Panc1 (cell line): ENCODE results near the gene CTCFL. TPM values are rescaled to one million over a fixed set of nuclear protein-coding genes. Genes with fewer than 3 reads are reported as not detected.

ENCODE experiments used
- ATAC-seq: fragments of 200-7000 bp; cut with Tn5 transposase; 2 replicates; pipeline ENCODE4 v1.9.1; 2020; ENCODE audit warnings: mild to moderate bottlenecking, moderate library complexity
- BruUV-seq: library from RNA; stranded (reverse); fragments of 400-500 nt; replicated peaks from 2 replicates; lab custom pipeline; 2021; lab: Mats Ljungman, UMichigan
- CTCF ChIA-PET: fragments of 300-600 bp; sonication (Branson Sonifier 250); formaldehyde crosslinking; loops from one replicate; lab custom pipeline; 2022; ENCODE audit warnings: antibody characterized with exemption; lab: Charles Lee
- POLR2A ChIA-PET: fragments of 300-600 bp; sonication (Branson Sonifier 250); formaldehyde crosslinking; loops from one replicate; lab custom pipeline; 2022; ENCODE audit warnings: antibody characterized with exemption; lab: Charles Lee
- DNase-seq: peaks from one replicate; pipeline ENCODE4 v3.0.0-alpha.2; 2010; ENCODE audit warnings: low read depth, low spot score
- H3K27ac ChIP-seq: 2 replicates; pipeline ENCODE4 v1.5.1; 2011; ENCODE audit warnings: mild to moderate bottlenecking, low read length, inconsistent platforms
- H3K27me3 ChIP-seq: fragments of 200-500 bp; sonication (Bioruptor generic); 2 replicates; pipeline ENCODE4 v1.6.0; 2014; ENCODE audit warnings: low read length, inconsistent platforms; ENCODE audit not compliant: control insufficient read depth, insufficient read depth
- H3K36me3 ChIP-seq: fragments of 200-500 bp; sonication (Bioruptor generic); 2 replicates; pipeline ENCODE4 v1.5.1; 2014; ENCODE audit warnings: inconsistent platforms, mild to moderate bottlenecking, low read length, moderate library complexity; ENCODE audit not compliant: control insufficient read depth, insufficient read depth
- H3K4me1 ChIP-seq: 2 replicates; pipeline ENCODE4 v1.5.1; 2011; ENCODE audit warnings: inconsistent platforms, mild to moderate bottlenecking, low read length, moderate library complexity; ENCODE audit not compliant: control insufficient read depth, insufficient read depth
- H3K4me3 ChIP-seq, 2 experiments: 2 replicates each; pipeline ENCODE4 v1.5.1; 2011 to 2012; ENCODE audit warnings: low read depth in 2 of 2, low read length in 2 of 2, mild to moderate bottlenecking in 2 of 2, inconsistent platforms in 1 of 2, moderate library complexity in 1 of 2
- H3K9me3 ChIP-seq: fragments of 200-500 bp; sonication (Bioruptor generic); 2 replicates; pipeline ENCODE4 v1.5.1; 2014; ENCODE audit warnings: low read depth, mild to moderate bottlenecking, inconsistent platforms, low read length, moderate library complexity; ENCODE audit not compliant: control insufficient read depth, insufficient read depth
- POLR2AphosphoS5 ChIP-seq: IDR thresholded peaks from 2 replicates; pipeline ENCODE4 v1.6.1; 2012; ENCODE audit warnings: mild to moderate bottlenecking, low read depth, low read length, moderate library complexity
- SIN3A ChIP-seq: IDR thresholded peaks from 2 replicates; pipeline ENCODE4 v1.6.1; 2012; ENCODE audit warnings: low read depth, mild to moderate bottlenecking, low read length, moderate library complexity, borderline replicate concordance; ENCODE audit not compliant: insufficient read depth
- TCF7L2 ChIP-seq: IDR thresholded peaks from 2 replicates; pipeline ENCODE4 v1.6.1; 2011; ENCODE audit warnings: mild to moderate bottlenecking, low read depth, low read length, inconsistent platforms
- in situ Hi-C: cut with HindIII; loops from 2 replicates; pipeline ENCODE4 v1.10.0; 2016; ENCODE audit warnings: low sequenced_read_pairs, low pct_unique_long_range_greater_than_20kb
- intact Hi-C: fragments of 100-400 bp; cut with micrococcal nuclease; formaldehyde crosslinking; loops from one replicate; pipeline ENCODE4 v1.10.0; 2022; ENCODE audit not compliant: unreplicated experiment
- total RNA-seq: library from RNA; stranded (reverse); gene quantifications from one replicate; pipeline ENCODE4 v1.2.1, GENCODE V29; 2021; ENCODE audit not compliant: unreplicated experiment
- TF ChIP-seq, protein P1 (sequence below): fragments of 450-650 bp; IDR thresholded peaks from 2 replicates; pipeline ENCODE4 v1.5.1; 2017; ENCODE audit warnings: mild to moderate bottlenecking
- TF ChIP-seq, protein P2 (sequence below), 2 experiments: IDR thresholded peaks; 2 replicates each; pipeline ENCODE4 v1.6.1; 2011 to 2012; ENCODE audit warnings: low read depth in 2 of 2, control low read depth in 1 of 2, low read length in 1 of 2, mild to moderate bottlenecking in 1 of 2, moderate library complexity in 1 of 2; ENCODE audit not compliant: insufficient read depth in 1 of 2

CTCFL gene
- total RNA-seq, 1 experiment from 2014 or later = 0.05 TPM

DNA sequence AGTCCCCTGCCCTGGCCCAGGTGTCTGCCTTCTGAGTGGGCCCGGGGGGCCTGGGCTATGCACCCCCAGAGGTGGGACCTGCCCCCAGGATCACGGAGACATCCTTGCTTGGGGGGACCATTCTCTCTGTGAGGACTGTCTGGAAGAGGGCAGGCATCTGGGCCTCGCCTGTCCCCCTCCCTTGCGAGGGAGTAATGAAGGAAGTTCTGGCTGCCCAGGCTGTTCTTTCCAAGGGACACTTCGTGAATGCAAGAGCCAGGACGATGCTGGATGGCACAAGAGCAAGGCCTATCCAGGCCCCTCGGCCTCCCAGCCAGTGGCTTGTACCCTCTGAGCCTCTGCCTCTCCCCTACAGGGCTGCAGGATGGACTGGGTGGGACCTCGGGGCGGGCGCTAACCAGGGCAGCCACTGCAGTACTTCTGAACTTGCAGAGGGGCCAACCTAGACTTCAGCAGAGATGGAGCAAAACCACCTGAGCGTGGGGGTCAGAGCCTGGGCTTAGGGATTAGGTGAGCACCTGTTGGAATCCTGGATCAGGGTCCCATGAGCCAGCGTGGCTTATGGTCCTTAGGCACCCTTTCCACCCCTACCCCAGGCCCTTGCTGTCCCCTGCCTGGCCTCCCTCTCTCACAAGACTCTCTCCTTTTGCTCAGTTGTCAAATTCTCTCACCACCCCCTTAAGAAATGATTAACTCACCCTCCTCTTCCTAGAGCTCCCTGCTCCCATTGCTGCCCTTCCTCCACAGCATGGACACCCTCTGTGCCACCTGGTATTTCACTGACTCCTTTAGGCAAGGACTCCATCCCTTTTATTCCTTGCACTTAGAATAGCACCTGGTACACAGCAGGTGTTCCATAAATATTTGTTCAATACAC, 53.2 kb downstream of the CTCFL start:
- ChIA-PET POLR2A (no interaction called here), CTCF (no interaction called here)
- ATAC-seq (no peak; the same call in 1 of the 2 replicates), DNase-seq (no peak)
- no peaks in the 10 kb centered on the region for H3K9me3 ChIP-seq
- intact Hi-C loops (no loop called here), in situ Hi-C loops (no loop called here)
- no TSS peak for BruUV-seq
- TF ChIP-seq POLR2AphosphoS5 = no peak
- TF ChIP-seq, protein P1, sequence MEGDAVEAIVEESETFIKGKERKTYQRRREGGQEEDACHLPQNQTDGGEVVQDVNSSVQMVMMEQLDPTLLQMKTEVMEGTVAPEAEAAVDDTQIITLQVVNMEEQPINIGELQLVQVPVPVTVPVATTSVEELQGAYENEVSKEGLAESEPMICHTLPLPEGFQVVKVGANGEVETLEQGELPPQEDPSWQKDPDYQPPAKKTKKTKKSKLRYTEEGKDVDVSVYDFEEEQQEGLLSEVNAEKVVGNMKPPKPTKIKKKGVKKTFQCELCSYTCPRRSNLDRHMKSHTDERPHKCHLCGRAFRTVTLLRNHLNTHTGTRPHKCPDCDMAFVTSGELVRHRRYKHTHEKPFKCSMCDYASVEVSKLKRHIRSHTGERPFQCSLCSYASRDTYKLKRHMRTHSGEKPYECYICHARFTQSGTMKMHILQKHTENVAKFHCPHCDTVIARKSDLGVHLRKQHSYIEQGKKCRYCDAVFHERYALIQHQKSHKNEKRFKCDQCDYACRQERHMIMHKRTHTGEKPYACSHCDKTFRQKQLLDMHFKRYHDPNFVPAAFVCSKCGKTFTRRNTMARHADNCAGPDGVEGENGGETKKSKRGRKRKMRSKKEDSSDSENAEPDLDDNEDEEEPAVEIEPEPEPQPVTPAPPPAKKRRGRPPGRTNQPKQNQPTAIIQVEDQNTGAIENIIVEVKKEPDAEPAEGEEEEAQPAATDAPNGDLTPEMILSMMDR = no peak
- no peak for TF ChIP-seq SIN3A
- TF ChIP-seq, protein P2, sequence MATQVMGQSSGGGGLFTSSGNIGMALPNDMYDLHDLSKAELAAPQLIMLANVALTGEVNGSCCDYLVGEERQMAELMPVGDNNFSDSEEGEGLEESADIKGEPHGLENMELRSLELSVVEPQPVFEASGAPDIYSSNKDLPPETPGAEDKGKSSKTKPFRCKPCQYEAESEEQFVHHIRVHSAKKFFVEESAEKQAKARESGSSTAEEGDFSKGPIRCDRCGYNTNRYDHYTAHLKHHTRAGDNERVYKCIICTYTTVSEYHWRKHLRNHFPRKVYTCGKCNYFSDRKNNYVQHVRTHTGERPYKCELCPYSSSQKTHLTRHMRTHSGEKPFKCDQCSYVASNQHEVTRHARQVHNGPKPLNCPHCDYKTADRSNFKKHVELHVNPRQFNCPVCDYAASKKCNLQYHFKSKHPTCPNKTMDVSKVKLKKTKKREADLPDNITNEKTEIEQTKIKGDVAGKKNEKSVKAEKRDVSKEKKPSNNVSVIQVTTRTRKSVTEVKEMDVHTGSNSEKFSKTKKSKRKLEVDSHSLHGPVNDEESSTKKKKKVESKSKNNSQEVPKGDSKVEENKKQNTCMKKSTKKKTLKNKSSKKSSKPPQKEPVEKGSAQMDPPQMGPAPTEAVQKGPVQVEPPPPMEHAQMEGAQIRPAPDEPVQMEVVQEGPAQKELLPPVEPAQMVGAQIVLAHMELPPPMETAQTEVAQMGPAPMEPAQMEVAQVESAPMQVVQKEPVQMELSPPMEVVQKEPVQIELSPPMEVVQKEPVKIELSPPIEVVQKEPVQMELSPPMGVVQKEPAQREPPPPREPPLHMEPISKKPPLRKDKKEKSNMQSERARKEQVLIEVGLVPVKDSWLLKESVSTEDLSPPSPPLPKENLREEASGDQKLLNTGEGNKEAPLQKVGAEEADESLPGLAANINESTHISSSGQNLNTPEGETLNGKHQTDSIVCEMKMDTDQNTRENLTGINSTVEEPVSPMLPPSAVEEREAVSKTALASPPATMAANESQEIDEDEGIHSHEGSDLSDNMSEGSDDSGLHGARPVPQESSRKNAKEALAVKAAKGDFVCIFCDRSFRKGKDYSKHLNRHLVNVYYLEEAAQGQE (IDR thresholded peaks at IDR 0.05; ENCODE audit: insufficient read depth in 1 of 2, low read depth in 2 of 2, low read length in 1 of 2) = no peak
- TF ChIP-seq TCF7L2 = no peak
- H3K27me3 ChIP-seq = no peaks in the 10 kb centered on the region; the same call in 1 of the 2 replicates
- H3K27ac ChIP-seq = no peak overlapping the region
- no peaks in the 10 kb centered on the region for H3K36me3 ChIP-seq
- peaks cover 3% of the 10 kb centered on the region; the same call in 1 of the 2 replicates for H3K4me1 ChIP-seq
- no peak overlapping the region for H3K4me3 ChIP-seq

DNA sequence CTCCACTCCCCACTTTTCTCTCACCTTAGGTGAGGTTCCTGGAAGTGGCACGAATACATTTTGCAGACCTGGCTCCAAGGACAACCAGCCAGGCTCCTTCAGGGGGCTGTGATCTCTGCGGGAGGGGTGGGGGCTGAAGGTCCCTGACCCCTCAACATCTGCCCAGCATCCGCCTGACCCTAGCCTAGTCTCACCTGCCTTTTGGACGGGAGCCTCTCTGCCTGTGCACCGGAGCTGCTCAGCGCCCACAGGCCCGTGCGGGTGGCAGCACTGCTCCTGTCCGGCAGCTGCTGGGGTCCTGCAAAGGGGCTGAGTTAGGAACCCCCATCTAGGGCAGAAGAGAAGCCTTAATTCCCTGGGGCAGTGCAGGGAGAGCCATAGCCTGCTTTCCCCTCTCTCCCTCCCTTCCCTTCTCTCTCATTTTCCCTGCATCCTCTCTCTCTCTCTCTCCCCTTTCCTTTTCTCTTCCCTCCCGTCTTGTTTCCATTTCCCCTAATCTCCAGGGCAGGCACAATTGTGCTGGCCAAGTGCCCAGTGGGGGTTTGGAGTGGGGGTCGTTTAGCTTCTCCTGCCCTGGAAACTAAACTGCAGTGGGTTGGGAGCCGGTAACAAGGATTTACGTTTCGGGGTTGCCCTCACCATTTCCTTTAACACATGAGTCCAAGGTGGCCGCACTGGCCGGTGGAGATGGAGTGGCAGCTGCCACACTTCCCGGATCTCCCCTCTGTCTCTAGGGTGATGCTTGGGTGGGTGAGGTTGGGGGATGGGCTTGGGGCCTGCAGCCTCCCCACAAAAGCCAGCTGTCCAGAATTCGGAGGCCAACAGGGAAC, 54.1 kb downstream of the CTCFL start:
- CTCF ChIA-PET = no interaction called here
- in situ Hi-C loops = no loop called here
- POLR2A ChIA-PET = no interaction called here

More for the DNA sequence above, 54.1 kb downstream of the CTCFL start:
- no TSS peak for BruUV-seq
- no peak for DNase-seq
- no peak overlapping the region for H3K27ac ChIP-seq
- H3K9me3 ChIP-seq = no peaks in the 10 kb centered on the region
- intact Hi-C loops = no loop called here
- H3K36me3 ChIP-seq = no peaks in the 10 kb centered on the region
- no peak overlapping the region for H3K4me3 ChIP-seq
- TF ChIP-seq, protein P2 (IDR thresholded peaks at IDR 0.05; ENCODE audit: insufficient read depth in 1 of 2, low read depth in 2 of 2, low read length in 1 of 2) = no peak
- no peak for TF ChIP-seq SIN3A
- H3K4me1 ChIP-seq = peaks cover 3% of the 10 kb centered on the region; the same call in 1 of the 2 replicates
- no peaks in the 10 kb centered on the region; the same call in 1 of the 2 replicates for H3K27me3 ChIP-seq
- ATAC-seq = no peak
